B cell (primary cell): ENCODE data around the gene PMM1. TPM values are rescaled to one million over a fixed set of nuclear protein-coding genes. Genes with fewer than 3 reads are reported as not detected.
"Not testable (repeated sequence)": the region's sequence is repeated elsewhere in the genome, so short reads cannot be mapped to it uniquely, and the experiment has no call there.

Experiments
- ATAC-seq: fragments of 200-7000 bp; cut with Tn5 transposase; one replicate; pipeline ENCODE4 v1.10.0; 2021; ENCODE audit warnings: low read depth, mild to moderate bottlenecking, moderate number of reproducible peaks, moderate library complexity
- CTCF ChIA-PET: fragments of 350-600 bp; sonication (Branson Sonifier 250); formaldehyde crosslinking; loops from one replicate; lab custom pipeline; 2021; ENCODE audit warnings: antibody characterized with exemption, inconsistent platforms; lab: Charles Lee
- POLR2A ChIA-PET: fragments of 350-600 bp; sonication (Branson Sonifier 250); formaldehyde crosslinking; loops from one replicate; lab custom pipeline; 2021; ENCODE audit warnings: antibody characterized with exemption; lab: Charles Lee
- DNase-seq: peaks from one replicate; pipeline ENCODE4 v3.0.0; 2013
- H2AFZ ChIP-seq: 2 replicates; pipeline ENCODE4 v1.6.1; 2012; ENCODE audit warnings: mild to moderate bottlenecking, low read depth, low read length; ENCODE audit not compliant: insufficient read depth, poor library complexity, severe bottlenecking
- H3K27ac ChIP-seq, 2 donors: 1 replicate in 1 of 2; 2 replicates in 1 of 2; pipeline ENCODE4 v1.5.1; 2012 to 2013; ENCODE audit warnings: low read length in 2 of 2, mild to moderate bottlenecking in 2 of 2, moderate library complexity in 1 of 2
- H3K27me3 ChIP-seq, 4 experiments: fragments of 200-600 bp in 1 of 4; sonication (generic) in 1 of 4; replicated peaks in 1 of 4; 1 replicate in 2 of 4; 2 replicates in 2 of 4; pipeline versions ENCODE4 v1.6.1 to v1.7.0; 2013 to 2016; ENCODE audit warnings: low read length in 3 of 4, mild to moderate bottlenecking in 2 of 4, mixed read lengths in 1 of 4, moderate library complexity in 1 of 4; ENCODE audit not compliant: insufficient read depth in 4 of 4, control insufficient read depth in 3 of 4; ENCODE audit errors: control extremely low read depth in 1 of 4
- H3K36me3 ChIP-seq, 2 experiments: replicated peaks in 1 of 2; 1 replicate in 1 of 2; 2 replicates in 1 of 2; pipeline versions ENCODE4 v1.6.1 to v1.7.1; 2013; ENCODE audit warnings: low read length in 1 of 2; ENCODE audit not compliant: insufficient read depth in 2 of 2, control insufficient read depth in 1 of 2; ENCODE audit errors: control extremely low read depth in 1 of 2, extremely low read depth in 1 of 2
- H3K4me1 ChIP-seq, 2 donors: fragments of 200-600 bp in 1 of 2; sonication (generic) in 1 of 2; 1 replicate in 1 of 2; 2 replicates in 1 of 2; pipeline versions ENCODE4 v1.5.1 to v1.6.1; 2013 to 2017; ENCODE audit warnings: low read length in 2 of 2; ENCODE audit not compliant: control insufficient read depth in 2 of 2, insufficient read depth in 2 of 2
- H3K4me2 ChIP-seq: replicated peaks from 2 replicates; pipeline ENCODE3; 2012; ENCODE audit warnings: mild to moderate bottlenecking, low read depth, low read length; ENCODE audit not compliant: poor library complexity, severe bottlenecking
- H3K4me3 ChIP-seq, 5 experiments: fragments of 200-600 bp in 1 of 5; sonication (generic) in 1 of 5; 1 replicate in 3 of 5; 2 replicates in 2 of 5; pipeline versions ENCODE4 v1.5.1 to v1.7.0; 2011 to 2016; ENCODE audit warnings: low read length in 4 of 5, mild to moderate bottlenecking in 4 of 5, low read depth in 2 of 5, control low read depth in 1 of 5, moderate library complexity in 1 of 5; ENCODE audit not compliant: insufficient read depth in 1 of 5; ENCODE audit errors: control extremely low read depth in 1 of 5, extremely low read depth in 1 of 5
- H3K79me2 ChIP-seq: fragments of 200-600 bp; sonication (generic); one replicate; pipeline ENCODE4 v1.6.0; 2016; ENCODE audit warnings: low read length; ENCODE audit not compliant: control insufficient read depth, insufficient read depth
- H3K9ac ChIP-seq: fragments of 200-600 bp; sonication (generic); 2 replicates; pipeline ENCODE4 v1.6.1; 2017; ENCODE audit warnings: mild to moderate bottlenecking, low read length, moderate library complexity
- H3K9me3 ChIP-seq, 3 donors: one replicate each; pipeline versions ENCODE4 v1.6.1 to v1.7.1; 2013; ENCODE audit warnings: low read length in 2 of 3; ENCODE audit not compliant: control insufficient read depth in 2 of 3, insufficient read depth in 1 of 3; ENCODE audit errors: control extremely low read depth in 1 of 3
- H4K20me1 ChIP-seq: 2 replicates; pipeline ENCODE4 v1.6.0; 2012; ENCODE audit warnings: mild to moderate bottlenecking, low read length; ENCODE audit not compliant: insufficient read depth, control insufficient read depth, poor library complexity, severe bottlenecking
- H3K27ac Mint-ChIP-seq: one replicate; pipeline ENCODE4 v1.8.0; 2021; ENCODE audit warnings: mixed read lengths
- H3K27me3 Mint-ChIP-seq: one replicate; pipeline ENCODE4 v1.8.0; 2021; ENCODE audit warnings: mixed read lengths
- H3K4me1 Mint-ChIP-seq: one replicate; pipeline ENCODE4 v1.8.0; 2021; ENCODE audit warnings: mixed read lengths
- H3K4me3 Mint-ChIP-seq: one replicate; pipeline ENCODE4 v1.8.0; 2021; ENCODE audit warnings: mixed read lengths
- H3K9me3 Mint-ChIP-seq: one replicate; pipeline ENCODE4 v1.8.0; 2022; ENCODE audit warnings: mixed read lengths; ENCODE audit not compliant: insufficient read depth
- CTCF ChIP-seq: fragments of 200-600 bp; IDR thresholded peaks from one replicate; pipeline ENCODE4 v1.8.0; 2022; ENCODE audit warnings: antibody characterized with exemption, mild to moderate bottlenecking
- EZH2 ChIP-seq: IDR thresholded peaks from 2 replicates; pipeline ENCODE4 v1.6.1; 2012; ENCODE audit warnings: borderline replicate concordance, low read depth, mild to moderate bottlenecking, moderate library complexity, low read length; ENCODE audit not compliant: insufficient read depth, poor library complexity, severe bottlenecking
- WGBS: methylation state at CpG from one replicate; pipeline ENCODE4 v1.1.5; 2013; ENCODE audit warnings: missing lambda C conversion rate; ENCODE audit not compliant: insufficient coverage; 5-methylcytosine and 5-hydroxymethylcytosine counted together
- intact Hi-C: fragments of 100-400 bp; cut with micrococcal nuclease; formaldehyde crosslinking; loops from one replicate; pipeline ENCODE4 v1.10.0; 2022
- polyA plus RNA-seq: library from polyadenylated mRNA; depleted of rRNA; stranded (reverse); fragments of >200 nt; gene quantifications from 2 replicates; pipeline ENCODE4 v1.2.3, GENCODE V29; 2012
- total RNA-seq, 2 donors: library from RNA; stranded (reverse); fragments of 120-200 nt in 1 of 2; gene quantifications; 1 replicate in 1 of 2; 2 replicates in 1 of 2; pipeline versions ENCODE4 v1.2.3 to v1.2.4, GENCODE V29; 2013 to 2022

PMM1 gene
- total and polyA plus RNA-seq, 2 donors (not counting 1 experiment from before 2014, with no cell fraction given), result 23.3 to 24.8 TPM

GRCh38 chr22:41631115-41631514 is 41.5 kb upstream of the PMM1 start:
- H3K27ac ChIP-seq, H3K4me1 Mint-ChIP-seq, H3K9me3 Mint-ChIP-seq, H3K4me1 ChIP-seq, ATAC-seq, H3K27ac Mint-ChIP-seq, DNase-seq, intact Hi-C loops, H3K9ac ChIP-seq, H3K4me3 ChIP-seq, H3K9me3 ChIP-seq, POLR2A ChIA-PET, H3K4me2 ChIP-seq, H3K27me3 ChIP-seq, H2AFZ ChIP-seq, H3K4me3 Mint-ChIP-seq, CTCF ChIA-PET, H3K27me3 Mint-ChIP-seq: not testable (repeated sequence)
- Histone ChIP-seq H3K36me3 (peaks cover 0 to 56% of the 10 kb centered on the region in 2 experiments), H4K20me1 (peaks cover 58% of the 10 kb centered on the region), H3K79me2 (peaks cover 47% of the 10 kb centered on the region)
- WGBS, result 100% methylated on average over 6 of the region's 28 CpGs

- no peaks in the 10 kb centered on the region for H3K9me3 Mint-ChIP-seq
These were observed 35.9 kb upstream of the PMM1 start for GRCh38 chr22:41625577-41625976.

More at GRCh38 chr22:41625577-41625976, 35.9 kb upstream of the PMM1 start:
- peaks cover 19% of the 10 kb centered on the region for H3K4me1 Mint-ChIP-seq
- no peak overlapping the region for H3K4me3 Mint-ChIP-seq
- no peak overlapping the region for H3K4me3 ChIP-seq
- no peak for TF ChIP-seq CTCF
- TF ChIP-seq EZH2, result no peak
- ChIA-PET CTCF (no interaction called here), POLR2A (no interaction called here)
- H3K4me2 ChIP-seq, result no peak overlapping the region
- DNase-seq (no peak), ATAC-seq (no peak)
- WGBS, result 100% methylated on average over 1 of the region's 7 CpGs
- intact Hi-C loops, result loop anchor here (10.0 kb wide), 1 partner anchor 181 kb away; the partner anchor contains the start of gene TOB2
- peaks cover 83% of the 10 kb centered on the region for H3K79me2 ChIP-seq
- H3K27me3 ChIP-seq, result no peaks in the 10 kb centered on the region
- H3K9ac ChIP-seq, result no peak overlapping the region
- H3K36me3 ChIP-seq, result peaks cover 0 to 61% of the 10 kb centered on the region in 2 experiments
- H4K20me1 ChIP-seq, result peaks cover 67% of the 10 kb centered on the region
- no peak overlapping the region for H3K27ac ChIP-seq
- no peak overlapping the region for H3K27ac Mint-ChIP-seq
- no peak overlapping the region for H2AFZ ChIP-seq
- peaks cover 7 to 10% of the 10 kb centered on the region in 2 donors for H3K4me1 ChIP-seq
- H3K27me3 Mint-ChIP-seq, result no peaks in the 10 kb centered on the region
- no peaks in the 10 kb centered on the region for H3K9me3 ChIP-seq
